A549 (cell line): ENCODE data around the gene MRPS22. TPM values are rescaled to one million over a fixed set of nuclear protein-coding genes. Genes with fewer than 3 reads are reported as not detected.
A peak's percentile ranks its signal among the peaks of the same experiment; 100 is the strongest.

Experiments
- ATAC-seq, 2 experiments: fragments of 200-7000 bp in 1 of 2; fragments of >200 bp in 1 of 2; cut with Nextera tagmentation in 1 of 2; cut with Tn5 transposase in 1 of 2; 3 replicates each; pipeline versions ENCODE4 v1.8.0 to v1.9.1; 2018 to 2020; ENCODE audit warnings: mild to moderate bottlenecking in 1 of 2, moderate library complexity in 1 of 2
- CTCF ChIA-PET: fragments of 300-600 bp; sonication (Branson Sonifier 250); formaldehyde crosslinking; extraction: SDS; loops from one replicate; lab custom pipeline; 2021; ENCODE audit warnings: antibody characterized with exemption, inconsistent platforms; lab: Yijun Ruan, JAX
- POLR2A ChIA-PET: fragments of 350-600 bp; formaldehyde crosslinking; extraction: SDS; loops from one replicate; lab custom pipeline; 2021; ENCODE audit warnings: antibody characterized with exemption, inconsistent platforms; lab: Yijun Ruan, JAX
- DNase-seq, 2 experiments: peaks; one replicate each; pipeline versions ENCODE4 v3.0.0 to v3.0.0-alpha.2; 2011 to 2016; ENCODE audit warnings: low read depth in 1 of 2, low spot score in 1 of 2
- FAIRE-seq: peaks from 2 replicates; lab custom pipeline; 2011; peaks lifted over from hg19 to GRCh38; lab: Jason Lieb, UNC
- H3K27ac ChIP-seq, 2 experiments: fragments of >200 bp; sonication (Bioruptor Twin); formaldehyde crosslinking; 3 replicates each; pipeline ENCODE4 v1.5.1; 2016 to 2017
- H3K4me1 ChIP-seq: fragments of >200 bp; sonication (Bioruptor Twin); formaldehyde crosslinking; 3 replicates; pipeline ENCODE4 v1.6.1; 2016
- H3K4me2 ChIP-seq: fragments of >200 bp; sonication (Bioruptor Twin); formaldehyde crosslinking; 3 replicates; pipeline ENCODE4 v1.6.1; 2016
- H3K4me3 ChIP-seq: fragments of >200 bp; sonication (Bioruptor Twin); formaldehyde crosslinking; 3 replicates; pipeline ENCODE4 v1.5.1; 2016
- H3K9me3 ChIP-seq: fragments of >200 bp; sonication (Bioruptor Twin); formaldehyde crosslinking; 3 replicates; pipeline ENCODE4 v1.6.1; 2016
- ATOH8 ChIP-seq: fragments of 250-450 bp; sonication (Bioruptor Pico); IDR thresholded peaks from 2 replicates; pipeline ENCODE4 v1.5.0; 2020; ENCODE audit warnings: low read depth, mild to moderate bottlenecking, moderate library complexity
- BCL3 ChIP-seq: fragments of >200 bp; sonication (Bioruptor Twin); formaldehyde crosslinking; IDR thresholded peaks from 3 replicates; pipeline ENCODE4 v1.6.1; 2016
- CHD2 ChIP-seq: fragments of 150-350 bp; IDR thresholded peaks from 2 replicates; pipeline ENCODE4 v1.6.1; 2014; ENCODE audit warnings: low read length; ENCODE audit not compliant: partially characterized antibody
- CHD4 ChIP-seq: fragments of 200-600 bp; sonication (generic); IDR thresholded peaks from 2 replicates; pipeline ENCODE4 v1.6.1; 2016; ENCODE audit warnings: antibody characterized with exemption, mild to moderate bottlenecking, borderline replicate concordance
- CTCF ChIP-seq: fragments of >200 bp; sonication (Bioruptor Twin); formaldehyde crosslinking; IDR thresholded peaks from 3 replicates; pipeline ENCODE4 v1.5.1; 2016
- E2F6 ChIP-seq: IDR thresholded peaks from 2 replicates; pipeline ENCODE4 v1.6.1; 2012; ENCODE audit warnings: low read depth, borderline replicate concordance
- EP300 ChIP-seq, 2 experiments: fragments of >200 bp; sonication (Bioruptor Twin); formaldehyde crosslinking; IDR thresholded peaks; 2 replicates in 1 of 2; 3 replicates in 1 of 2; pipeline ENCODE4 v1.6.1; 2016 to 2017
- FOSL2 ChIP-seq, 2 experiments: fragments of 450-650 bp in 1 of 2; fragments of >200 bp in 1 of 2; sonication (Bioruptor Twin) in 1 of 2; formaldehyde crosslinking; IDR thresholded peaks; 2 replicates each; pipeline versions ENCODE4 v1.5.0 to v1.6.1; 2016 to 2020; ENCODE audit warnings: mild to moderate bottlenecking in 1 of 2, moderate library complexity in 1 of 2
- GATA3 ChIP-seq: IDR thresholded peaks from 2 replicates; pipeline ENCODE4 v1.6.1; 2012; ENCODE audit warnings: borderline replicate concordance
- HES2 ChIP-seq: fragments of >200 bp; sonication (Bioruptor Twin); formaldehyde crosslinking; IDR thresholded peaks from 2 replicates; pipeline ENCODE4 v1.6.1; 2016
- HEYL ChIP-seq: fragments of 250-450 bp; sonication (Bioruptor Pico); IDR thresholded peaks from 2 replicates; pipeline ENCODE4 v1.8.0; 2021; ENCODE audit warnings: mild to moderate bottlenecking, moderate library complexity
- HOXA7 ChIP-seq: fragments of 250-450 bp; sonication (Bioruptor Pico); IDR thresholded peaks from 2 replicates; pipeline ENCODE4 v1.5.0; 2020; ENCODE audit warnings: mild to moderate bottlenecking, moderate library complexity
- JUN ChIP-seq, 2 experiments: fragments of >200 bp; sonication (Bioruptor Twin); formaldehyde crosslinking; IDR thresholded peaks; 2 replicates in 1 of 2; 3 replicates in 1 of 2; pipeline ENCODE4 v1.6.1; 2016 to 2017
- JUNB ChIP-seq: fragments of >200 bp; sonication (Bioruptor Twin); formaldehyde crosslinking; IDR thresholded peaks from 2 replicates; pipeline ENCODE4 v1.6.1; 2016
- KDM5A ChIP-seq: fragments of 200-600 bp; sonication (generic); IDR thresholded peaks from 2 replicates; pipeline ENCODE4 v1.6.1; 2016; ENCODE audit warnings: antibody characterized with exemption, mild to moderate bottlenecking
- MAFK ChIP-seq: fragments of 450-650 bp; IDR thresholded peaks from 2 replicates; pipeline ENCODE4 v1.6.1; 2014; ENCODE audit not compliant: partially characterized antibody
- MAX ChIP-seq: IDR thresholded peaks from 2 replicates; pipeline ENCODE4 v1.6.1; 2012
- NPAS2 ChIP-seq: fragments of 250-450 bp; sonication (Bioruptor Pico); IDR thresholded peaks from 2 replicates; pipeline ENCODE4 v1.8.0; 2022; ENCODE audit warnings: mild to moderate bottlenecking, moderate library complexity, borderline replicate concordance
- NR3C1 ChIP-seq: fragments of >200 bp; sonication (Bioruptor Twin); formaldehyde crosslinking; IDR thresholded peaks from 3 replicates; pipeline ENCODE4 v1.6.1; 2017
- PHF8 ChIP-seq: fragments of 200-600 bp; sonication (generic); IDR thresholded peaks from 2 replicates; pipeline ENCODE4 v1.6.1; 2016; ENCODE audit warnings: low read depth, mild to moderate bottlenecking, antibody characterized with exemption, moderate library complexity, borderline replicate concordance
- POLR2A ChIP-seq: IDR thresholded peaks from 2 replicates; pipeline ENCODE4 v1.6.1; 2012; ENCODE audit warnings: mild to moderate bottlenecking, low read length
- POLR2AphosphoS2 ChIP-seq: conservative IDR thresholded peaks from 2 replicates; pipeline ENCODE4 v1.6.1; 2012; ENCODE audit warnings: low read length, improper control_type of control experiment, inconsistent platforms
- REST ChIP-seq: fragments of 200-600 bp; sonication (generic); IDR thresholded peaks from 2 replicates; pipeline ENCODE4 v1.6.1; 2016; ENCODE audit warnings: antibody characterized with exemption, mild to moderate bottlenecking, moderate library complexity
- RNF2 ChIP-seq: fragments of 200-600 bp; sonication (generic); IDR thresholded peaks from 2 replicates; pipeline ENCODE4 v1.6.1; 2016; ENCODE audit warnings: low read depth, mild to moderate bottlenecking, antibody characterized with exemption, moderate library complexity, borderline replicate concordance
- TFCP2L1 ChIP-seq: fragments of 250-450 bp; sonication (Bioruptor Pico); IDR thresholded peaks from 2 replicates; pipeline ENCODE4 v1.5.0; 2021; ENCODE audit warnings: mild to moderate bottlenecking
- ZNF302 ChIP-seq: fragments of 250-450 bp; sonication (Bioruptor Pico); IDR thresholded peaks from 2 replicates; pipeline ENCODE4 v1.9.0; 2021; ENCODE audit warnings: inconsistent platforms, mild to moderate bottlenecking, moderate library complexity
- WGBS: methylation state at CpG from one replicate; pipeline ENCODE4 v1.1.6; 2017; ENCODE audit errors: missing lambda C conversion rate; 5-methylcytosine and 5-hydroxymethylcytosine counted together
- polyA plus RNA-seq, 4 experiments: library from polyadenylated mRNA; depleted of rRNA in 3 of 4; stranded (reverse); fragments of >200 nt; fragmentation: RNase III in 1 of 4; extraction: RNeasy Plus Mini Kit Qiagen cat#74134 plus additional on column Dnase treatment in 1 of 4; gene quantifications; 2 replicates in 3 of 4; 3 replicates in 1 of 4; pipeline ENCODE4 v1.2.3, GENCODE V29; 2011 to 2017

The MRPS22 gene
- polyA plus RNA-seq, 2 of the 4 experiments (the other 2 are of a cell fraction) = 47.3 to 57.3 TPM

- FAIRE-seq = no peak
- H3K9me3 ChIP-seq = no peaks in the 10 kb centered on the region
- CTCF ChIA-PET = interaction anchor here (1.0 to 2.1 kb wide), 2 partner anchors 36 to 172 kb away, joined by 3 to 5 read pairs; no protein-coding TSS in a partner anchor
- H3K4me2 ChIP-seq = peak within 1 kb of the TSS; percentile 82
- peak; percentile 82 to 97 for DNase-seq
- peak within 1 kb of the TSS; percentile 88 to 97 for H3K27ac ChIP-seq
- POLR2A ChIA-PET = interaction anchor here (0.9 to 1.7 kb wide), 3 partner anchors 10 to 46 kb away, joined by 3 to 7 read pairs (median 5); partner anchors contain the start of gene MRPS22
- TF ChIP-seq REST = peak; percentile 99
- TF ChIP-seq NPAS2 (CRISPR knock-in tag) = no peak
- peak; percentile 53; the same call in 1 of the 2 replicates for TF ChIP-seq MAX
- peak; percentile 20; the same call in 1 of the 2 replicates for TF ChIP-seq PHF8
- 0 out of 3 replicates have a peak, but pooled peaks have one; percentile 39 for TF ChIP-seq BCL3
- TF ChIP-seq E2F6 = 0 out of 2 replicates have a peak, but pooled peaks have one; percentile 55
- TF ChIP-seq GATA3 = peak; percentile 42; the same call in 1 of the 2 replicates
- TF ChIP-seq CHD2 = peak; percentile 97
- peak in 1 of 2 experiments; percentile 51; a peak in 1 of 5 replicates for TF ChIP-seq JUN (IDR thresholded peaks at IDR 0.05)
- TF ChIP-seq KDM5A = 0 out of 2 replicates have a peak, but pooled peaks have one; percentile 6
- peak; percentile 43 for TF ChIP-seq POLR2A
- no peak for TF ChIP-seq HOXA7
- TF ChIP-seq POLR2AphosphoS2 = no peak
- TF ChIP-seq, all 56 proteins: peak for 10
- peaks cover 11% of the 10 kb centered on the region; the same call in 2 of the 3 replicates for H3K4me1 ChIP-seq
- peak within 1 kb of the TSS; percentile 97 for H3K4me3 ChIP-seq
- peak; percentile 98 for ATAC-seq
- WGBS = 3% methylated on average over 19 of the region's 52 CpGs
Measured at GRCh38 chr3:139389552-139390368, 45.9 kb downstream of the MRPS22 start, which contains the start of gene COPB2. Gene COPB2, minus strand, starts transcription at chr3:139389647. Its CDS starts 97 bp downstream, at chr3:139389550.

- no peak for DNase-seq
- Histone ChIP-seq H3K4me1 (no peaks in the 10 kb centered on the region; the same call in 2 of the 3 replicates), H3K27ac (no peak overlapping the region), H3K4me3 (no peak overlapping the region), H3K9me3 (no peaks in the 10 kb centered on the region), H3K4me2 (no peak overlapping the region)
- no peak for FAIRE-seq
- ChIA-PET CTCF (no interaction called here), POLR2A (no interaction called here)
- no peak for ATAC-seq
- TF ChIP-seq CTCF (no peak), CHD4 (no peak), MAX (no peak), ZNF302 (CRISPR knock-in tag) (no peak), TFCP2L1 (CRISPR knock-in tag) (no peak), RNF2 (no peak), HEYL (CRISPR knock-in tag) (no peak), FOSL2 (IDR thresholded peaks at IDR 0.05) (no peak), FOSL2 (CRISPR knock-in tag; IDR thresholded peaks at IDR 0.05) (no peak), HES2 (no peak), ATOH8 (no peak), MAFK (no peak), EP300 (IDR thresholded peaks at IDR 0.05) (no peak), NR3C1 (no peak), JUNB (no peak), PHF8 (no peak)
Measured at GRCh38 chr3:139394116-139394515, 50.3 kb downstream of the MRPS22 start.
